K562 (cell line): ENCODE data around the gene SAXO2. TPM values are rescaled to one million over a fixed set of nuclear protein-coding genes. Genes with fewer than 3 reads are reported as not detected.

ENCODE experiments used
- DDX20 ChIP-seq: fragments of 450-650 bp; IDR thresholded peaks from 2 replicates; pipeline ENCODE4 v1.6.1; 2016; ENCODE audit warnings: missing genetic modification characterization, low read depth, mild to moderate bottlenecking, missing compliant biosample characterization, moderate library complexity
- FOXA3 ChIP-seq, 2 experiments: fragments of 450-650 bp in 1 of 2; sonication (generic) in 1 of 2; formaldehyde crosslinking; IDR thresholded peaks in 1 of 2; conservative IDR thresholded peaks in 1 of 2; 2 replicates each; pipeline versions ENCODE4 v1.4.0 to v1.8.0; 2020 to 2022; ENCODE audit warnings: mild to moderate bottlenecking in 2 of 2, missing genetic modification reagents in 1 of 2
- GABPB2 ChIP-seq: fragments of 250-450 bp; sonication (Bioruptor Pico); conservative IDR thresholded peaks from 2 replicates; pipeline ENCODE4 v1.5.1; 2021; ENCODE audit warnings: mild to moderate bottlenecking
- MEF2D ChIP-seq: conservative IDR thresholded peaks from 2 replicates; pipeline ENCODE4 v1.6.1; 2016; ENCODE audit warnings: low read depth, missing genetic modification characterization, missing compliant biosample characterization
- MGA ChIP-seq: fragments of 450-650 bp; IDR thresholded peaks from 2 replicates; pipeline ENCODE4 v1.6.1; 2016; ENCODE audit warnings: mild to moderate bottlenecking, moderate library complexity
- POLR2A ChIP-seq: fragments of 450-650 bp; conservative IDR thresholded peaks from 2 replicates; pipeline ENCODE4 v1.6.1; 2016
- SAFB2 ChIP-seq: fragments of 200-400 bp; formaldehyde crosslinking; IDR thresholded peaks from 2 replicates; pipeline ENCODE4 v1.6.1; 2018; ENCODE audit warnings: borderline replicate concordance, low read length, low read depth, moderate library complexity; ENCODE audit not compliant: severe bottlenecking
- TFAP4 ChIP-seq: sonication (generic); formaldehyde crosslinking; IDR thresholded peaks from 2 replicates; pipeline ENCODE4 v1.8.0; 2022; ENCODE audit warnings: missing genetic modification reagents, mild to moderate bottlenecking, moderate library complexity, borderline replicate concordance
- ZBTB9 ChIP-seq: fragments of 450-650 bp; formaldehyde crosslinking; IDR thresholded peaks from 2 replicates; pipeline ENCODE4 v1.4.0; 2020; ENCODE audit warnings: mild to moderate bottlenecking, moderate library complexity
- ZNF146 ChIP-seq: IDR thresholded peaks from one replicate; pipeline ENCODE4 v1.6.1; 2018; ENCODE audit warnings: missing compliant biosample characterization; ENCODE audit not compliant: unreplicated experiment
- ZNF766 ChIP-seq: fragments of 200-800 bp; sonication (Bioruptor generic); conservative IDR thresholded peaks from 2 replicates; pipeline ENCODE4 v1.6.1; 2016; ENCODE audit warnings: missing genetic modification characterization, missing compliant biosample characterization
- polyA plus RNA-seq, 8 experiments: library from polyadenylated mRNA; depleted of rRNA in 4 of 8; stranded (reverse) in 5 of 8; unstranded in 3 of 8; fragments of >200 nt; fragmentation: Nextera tagmentation in 2 of 8; fragmentation: Illumina TruSeq in 1 of 8; extraction: Ambion mirVana in 2 of 8; extraction: Trizol in 1 of 8; gene quantifications; 2 replicates each; pipeline versions ENCODE4 v1.2.1 to v1.2.3, GENCODE V29; 2011 to 2014; ENCODE audit warnings: inconsistent platforms in 1 of 8, missing spikeins in 1 of 8
- total RNA-seq, 7 experiments: library from RNA; depleted of rRNA in 6 of 7; stranded (reverse); fragments of >200 nt in 6 of 7; fragmentation: Illumina TruSeq in 2 of 7; extraction: Trizol in 2 of 7; gene quantifications; 2 replicates each; pipeline versions ENCODE4 v1.2.1 to v1.2.3, GENCODE V29; 2011 to 2021; ENCODE audit warnings: low replicate concordance in 1 of 7
- TF ChIP-seq, protein P1 (sequence below): fragments of 150-350 bp; conservative IDR thresholded peaks from 2 replicates; pipeline ENCODE4 v1.6.1; 2014; ENCODE audit warnings: low read length

The SAXO2 gene
- total and polyA plus RNA-seq, 9 of the 15 experiments (the other 6 are each of a cell fraction or from before 2014, with no cell fraction given), result 3.1 to 14.2 (median 8.2) TPM

GRCh38 chr15:82263350-82263749 lies 732 bp downstream of the SAXO2 start (continued):
- TF ChIP-seq, protein P1, sequence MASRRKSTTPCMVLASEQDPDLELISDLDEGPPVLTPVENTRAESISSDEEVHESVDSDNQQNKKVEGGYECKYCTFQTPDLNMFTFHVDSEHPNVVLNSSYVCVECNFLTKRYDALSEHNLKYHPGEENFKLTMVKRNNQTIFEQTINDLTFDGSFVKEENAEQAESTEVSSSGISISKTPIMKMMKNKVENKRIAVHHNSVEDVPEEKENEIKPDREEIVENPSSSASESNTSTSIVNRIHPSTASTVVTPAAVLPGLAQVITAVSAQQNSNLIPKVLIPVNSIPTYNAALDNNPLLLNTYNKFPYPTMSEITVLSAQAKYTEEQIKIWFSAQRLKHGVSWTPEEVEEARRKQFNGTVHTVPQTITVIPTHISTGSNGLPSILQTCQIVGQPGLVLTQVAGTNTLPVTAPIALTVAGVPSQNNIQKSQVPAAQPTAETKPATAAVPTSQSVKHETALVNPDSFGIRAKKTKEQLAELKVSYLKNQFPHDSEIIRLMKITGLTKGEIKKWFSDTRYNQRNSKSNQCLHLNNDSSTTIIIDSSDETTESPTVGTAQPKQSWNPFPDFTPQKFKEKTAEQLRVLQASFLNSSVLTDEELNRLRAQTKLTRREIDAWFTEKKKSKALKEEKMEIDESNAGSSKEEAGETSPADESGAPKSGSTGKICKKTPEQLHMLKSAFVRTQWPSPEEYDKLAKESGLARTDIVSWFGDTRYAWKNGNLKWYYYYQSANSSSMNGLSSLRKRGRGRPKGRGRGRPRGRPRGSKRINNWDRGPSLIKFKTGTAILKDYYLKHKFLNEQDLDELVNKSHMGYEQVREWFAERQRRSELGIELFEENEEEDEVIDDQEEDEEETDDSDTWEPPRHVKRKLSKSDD, result no peak
- peak; percentile 65 to 79; a peak in 3 of 4 replicates for TF ChIP-seq FOXA3 (CRISPR knock-in tag; conservative IDR thresholded peaks at IDR 0.05 in 1 of 2, IDR thresholded peaks at IDR 0.05 in 1 of 2)
- no peak for TF ChIP-seq TFAP4 (CRISPR knock-in tag)
- TF ChIP-seq SAFB2, result no peak
- TF ChIP-seq DDX20 (tag), result no peak
- TF ChIP-seq ZBTB9 (CRISPR knock-in tag), result no peak
- TF ChIP-seq POLR2A, result no peak
- no peak for TF ChIP-seq ZNF766 (CRISPR knock-in tag)
- TF ChIP-seq GABPB2, result no peak
- TF ChIP-seq MEF2D, result no peak
- TF ChIP-seq MGA, result no peak
- TF ChIP-seq ZNF146 (CRISPR knock-in tag), result no peak
